Colonic mucosa (tissue), 4 donors: ENCODE results near the gene CADM2. TPM values are rescaled to one million over a fixed set of nuclear protein-coding genes. Genes with fewer than 3 reads are reported as not detected.

ENCODE experiments used
- DNase-seq: peaks from one replicate; pipeline ENCODE4 v3.0.0-alpha.2; 2020
- H3K27ac ChIP-seq: fragments of 200-600 bp; one replicate; pipeline ENCODE4 v1.8.0; 2021
- H3K27me3 ChIP-seq: fragments of 200-600 bp; one replicate; pipeline ENCODE4 v1.8.0; 2021
- H3K36me3 ChIP-seq: fragments of 200-600 bp; one replicate; pipeline ENCODE4 v1.8.0; 2021
- H3K4me1 ChIP-seq: fragments of 200-600 bp; one replicate; pipeline ENCODE4 v1.8.0; 2021; ENCODE audit warnings: mild to moderate bottlenecking
- H3K4me3 ChIP-seq: fragments of 200-600 bp; one replicate; pipeline ENCODE4 v1.8.0; 2021
- H3K9ac ChIP-seq, 2 donors: one replicate each; pipeline ENCODE4 v1.7.0; 2013; ENCODE audit warnings: control low read depth in 2 of 2, low read depth in 2 of 2, low read length in 2 of 2
- H3K9me3 ChIP-seq: fragments of 200-600 bp; one replicate; pipeline ENCODE4 v1.8.0; 2021
- intact Hi-C: fragments of 100-400 bp; cut with DNase I; formaldehyde crosslinking; loops from one replicate; pipeline ENCODE4 v1.14.1; 2022
- total RNA-seq, 2 donors: library from RNA; stranded (reverse); fragmentation: NEBNext Ultra II Directional in 1 of 2; extraction: Animal tissue kit (Norgen Biotek cat#: 25700) in 1 of 2; gene quantifications; one replicate each; pipeline ENCODE4 v1.2.1, GENCODE V29; 2021
- TF ChIP-seq, protein P1 (sequence below): fragments of 200-600 bp; IDR thresholded peaks from one replicate; pipeline ENCODE4 v1.8.0; 2022; ENCODE audit warnings: antibody characterized with exemption, mild to moderate bottlenecking
- donor health status: healthy.
- donor health status: DM: no; HTN: no; CAD: no.
- donor health status: DM: no; HTN: no; CAD: no.

Gene CADM2
- total RNA-seq, 2 donors from 2014 or later: 1.2 to 2.8 TPM

GRCh38 chr3:85667744-85668143 is 709.0 kb downstream of the CADM2 start:
- Histone ChIP-seq H3K36me3 (no peaks in the 10 kb centered on the region), H3K27me3 (no peaks in the 10 kb centered on the region), H3K4me1 (no peaks in the 10 kb centered on the region), H3K27ac (no peak overlapping the region), H3K4me3 (no peak overlapping the region), H3K9me3 (no peaks in the 10 kb centered on the region), H3K9ac (no peak overlapping the region)
- intact Hi-C loops: no loop called here
- TF ChIP-seq, protein P1, sequence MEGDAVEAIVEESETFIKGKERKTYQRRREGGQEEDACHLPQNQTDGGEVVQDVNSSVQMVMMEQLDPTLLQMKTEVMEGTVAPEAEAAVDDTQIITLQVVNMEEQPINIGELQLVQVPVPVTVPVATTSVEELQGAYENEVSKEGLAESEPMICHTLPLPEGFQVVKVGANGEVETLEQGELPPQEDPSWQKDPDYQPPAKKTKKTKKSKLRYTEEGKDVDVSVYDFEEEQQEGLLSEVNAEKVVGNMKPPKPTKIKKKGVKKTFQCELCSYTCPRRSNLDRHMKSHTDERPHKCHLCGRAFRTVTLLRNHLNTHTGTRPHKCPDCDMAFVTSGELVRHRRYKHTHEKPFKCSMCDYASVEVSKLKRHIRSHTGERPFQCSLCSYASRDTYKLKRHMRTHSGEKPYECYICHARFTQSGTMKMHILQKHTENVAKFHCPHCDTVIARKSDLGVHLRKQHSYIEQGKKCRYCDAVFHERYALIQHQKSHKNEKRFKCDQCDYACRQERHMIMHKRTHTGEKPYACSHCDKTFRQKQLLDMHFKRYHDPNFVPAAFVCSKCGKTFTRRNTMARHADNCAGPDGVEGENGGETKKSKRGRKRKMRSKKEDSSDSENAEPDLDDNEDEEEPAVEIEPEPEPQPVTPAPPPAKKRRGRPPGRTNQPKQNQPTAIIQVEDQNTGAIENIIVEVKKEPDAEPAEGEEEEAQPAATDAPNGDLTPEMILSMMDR: no peak
- no peak for DNase-seq

DNA sequence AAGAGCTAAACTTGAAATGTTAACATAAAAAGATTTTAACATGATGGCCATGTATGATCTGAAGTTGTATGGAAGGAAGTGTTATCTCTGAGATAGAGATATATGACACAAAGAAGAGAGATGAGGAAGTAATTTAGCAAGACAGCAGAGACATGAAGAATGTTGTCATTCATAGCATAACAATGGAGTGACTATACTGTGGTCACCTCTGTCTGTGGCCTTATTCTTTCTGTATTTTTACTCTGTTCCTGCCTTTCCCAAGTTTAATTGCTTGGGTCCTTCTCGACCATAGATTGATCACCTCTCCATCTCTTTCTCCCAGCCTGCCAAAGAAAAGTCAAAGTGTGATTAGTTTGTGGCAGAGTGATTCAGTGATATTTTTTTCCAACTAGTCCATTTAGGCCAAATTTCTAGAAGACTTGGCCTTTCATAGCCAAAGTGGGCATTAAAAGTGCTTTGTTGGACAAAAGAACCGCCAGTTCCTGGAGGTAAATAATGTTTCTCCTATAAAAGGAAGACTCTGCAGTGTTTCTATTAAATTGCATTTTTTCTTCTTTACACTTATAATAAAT is 711.9 kb downstream of the CADM2 start:
- H3K27me3 ChIP-seq: no peaks in the 10 kb centered on the region
- H3K36me3 ChIP-seq: no peaks in the 10 kb centered on the region
- no peak overlapping the region for H3K9ac ChIP-seq
- H3K4me3 ChIP-seq: no peak overlapping the region
- DNase-seq: no peak
- TF ChIP-seq, protein P1: no peak
- no peaks in the 10 kb centered on the region for H3K4me1 ChIP-seq
- H3K27ac ChIP-seq: no peak overlapping the region
- intact Hi-C loops: no loop called here
- H3K9me3 ChIP-seq: no peaks in the 10 kb centered on the region

- intact Hi-C loops: no loop called here
Observed at GRCh38 chr3:85672761-85673160, 714.0 kb downstream of the CADM2 start.

GRCh38 chr3:85678713-85679112 is 719.9 kb downstream of the CADM2 start:
- H3K9me3 ChIP-seq: no peaks in the 10 kb centered on the region
- H3K27me3 ChIP-seq: no peaks in the 10 kb centered on the region
- TF ChIP-seq, protein P1: no peak
- H3K9ac ChIP-seq: no peak overlapping the region
- DNase-seq: no peak
- no peak overlapping the region for H3K4me3 ChIP-seq
- intact Hi-C loops: no loop called here
- H3K27ac ChIP-seq: no peak overlapping the region
- H3K4me1 ChIP-seq: no peaks in the 10 kb centered on the region
- no peaks in the 10 kb centered on the region for H3K36me3 ChIP-seq

More at GRCh38 chr3:85672761-85673160, 714.0 kb downstream of the CADM2 start:
- Histone ChIP-seq H3K36me3 (no peaks in the 10 kb centered on the region), H3K27ac (no peak overlapping the region), H3K4me1 (no peaks in the 10 kb centered on the region), H3K9me3 (no peaks in the 10 kb centered on the region), H3K4me3 (no peak overlapping the region), H3K27me3 (no peaks in the 10 kb centered on the region), H3K9ac (no peak overlapping the region)
- DNase-seq: no peak
- TF ChIP-seq, protein P1: no peak

GRCh38 chr3:85681906-85682305 is 723.1 kb downstream of the CADM2 start:
- Histone ChIP-seq H3K4me1 (no peaks in the 10 kb centered on the region), H3K36me3 (no peaks in the 10 kb centered on the region), H3K27me3 (no peaks in the 10 kb centered on the region), H3K4me3 (no peak overlapping the region), H3K9ac (no peak overlapping the region), H3K27ac (no peak overlapping the region), H3K9me3 (no peaks in the 10 kb centered on the region)
- TF ChIP-seq, protein P1: no peak
- intact Hi-C loops: no loop called here
- no peak for DNase-seq
